Caki2 (cell line): ENCODE data around the gene LOXL1. TPM values are rescaled to one million over a fixed set of nuclear protein-coding genes. Genes with fewer than 3 reads are reported as not detected.

Source experiments
- DNase-seq: peaks from one replicate; pipeline ENCODE4 v3.0.0-alpha.2; 2015; ENCODE audit warnings: low read depth
- in situ Hi-C: cut with HindIII; loops from 2 replicates; pipeline ENCODE4 v1.10.0; 2016; ENCODE audit warnings: low sequenced_read_pairs, low pct_unique_long_range_greater_than_20kb, mixed read lengths
- total RNA-seq: library from RNA; depleted of rRNA; stranded (reverse); fragments of >200 nt; shearing (Covaris generic); gene quantifications from 2 replicates; pipeline ENCODE4 v1.2.3, GENCODE V29; 2014; ENCODE audit warnings: low replicate concordance

LOXL1 gene
- total RNA-seq, 1 experiment from 2014 or later: 22.7 TPM

DNA sequence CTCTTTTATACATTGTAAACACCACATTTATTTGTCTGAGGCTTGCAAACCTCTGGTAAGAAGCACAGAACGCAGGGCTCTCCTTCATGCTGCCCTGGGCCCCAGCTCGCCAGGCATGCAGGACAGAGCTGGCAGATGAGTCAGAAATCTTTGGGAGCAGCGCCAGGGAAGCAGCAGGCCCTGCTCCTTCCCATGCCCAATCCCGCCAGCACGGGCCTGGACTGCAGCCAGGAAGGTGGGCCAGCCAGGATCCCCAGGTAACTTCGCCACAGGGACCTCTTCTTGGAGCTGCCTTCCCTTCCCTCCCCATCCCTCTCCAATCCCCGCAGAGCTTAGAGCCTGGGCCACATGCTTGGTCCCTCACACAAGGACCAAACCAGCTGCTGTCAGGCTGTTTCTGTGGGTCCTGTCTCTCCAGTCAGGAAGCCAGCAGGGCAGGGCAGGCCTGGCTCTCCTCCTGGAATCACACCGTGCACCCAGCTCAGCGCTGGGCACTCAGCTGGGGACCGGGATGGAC lies 57.0 kb downstream of the LOXL1 start:
- DNase-seq: peak; percentile 75
- in situ Hi-C loops: no loop called here

DNA sequence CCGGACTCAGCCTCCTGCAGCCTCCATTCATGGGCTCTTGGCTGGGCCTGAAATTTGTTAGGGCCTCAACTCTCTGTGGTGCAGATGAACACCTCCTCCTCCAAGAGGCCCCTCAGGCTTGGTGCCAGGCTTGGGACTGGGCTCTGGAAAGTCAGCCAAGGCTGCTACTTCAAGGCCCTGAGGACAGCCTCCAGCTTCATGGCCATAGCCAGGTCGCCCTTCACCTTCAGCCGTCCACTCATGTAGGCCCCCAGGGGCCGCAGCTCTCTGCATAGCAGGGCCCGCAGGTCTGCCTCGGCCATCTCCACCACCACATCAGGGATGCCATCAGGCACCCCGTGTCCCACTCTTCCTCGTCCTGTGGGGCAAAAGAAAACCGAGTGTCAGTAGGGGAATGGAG lies 57.5 kb downstream of the LOXL1 start:
- in situ Hi-C loops: no loop called here
- DNase-seq: no peak

DNA sequence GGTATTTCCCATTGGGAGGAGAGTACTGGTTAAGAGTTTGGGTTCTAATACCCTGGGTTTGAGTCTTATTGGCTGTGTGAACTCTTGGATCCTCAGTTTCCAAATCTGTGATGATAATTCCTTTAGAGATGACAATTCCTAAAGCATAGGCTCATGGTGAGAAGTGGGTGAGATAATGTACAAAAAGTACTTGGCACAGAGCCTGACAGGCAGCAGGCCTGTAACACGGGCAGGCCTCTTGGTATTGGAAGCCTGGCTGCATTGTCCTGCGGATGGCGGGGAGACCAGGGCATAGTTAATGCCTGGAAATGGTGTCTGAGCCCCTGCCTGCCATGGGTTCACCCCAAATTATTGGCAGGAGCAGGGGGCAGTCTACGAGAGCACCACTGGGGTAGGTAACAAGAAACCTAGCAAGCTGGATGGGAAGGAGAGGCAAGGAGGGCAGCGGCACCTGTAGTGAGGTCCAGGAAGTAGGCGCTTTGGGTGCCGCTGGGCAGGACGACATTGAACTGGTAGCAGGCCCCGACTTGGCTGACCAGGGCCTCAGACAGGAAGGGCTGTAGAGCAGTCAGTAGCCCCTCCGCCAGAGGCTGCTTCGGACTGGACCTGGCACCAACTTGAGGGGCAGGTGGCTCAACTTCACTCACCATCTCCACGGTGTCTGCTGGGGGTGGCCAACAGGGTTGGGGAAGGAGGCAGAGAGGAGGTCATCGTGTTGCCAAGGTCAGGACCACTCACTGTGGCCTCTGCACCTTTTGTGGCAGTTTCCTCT lies 58.1 kb downstream of the LOXL1 start:
- no peak for DNase-seq
- in situ Hi-C loops: no loop called here

DNA sequence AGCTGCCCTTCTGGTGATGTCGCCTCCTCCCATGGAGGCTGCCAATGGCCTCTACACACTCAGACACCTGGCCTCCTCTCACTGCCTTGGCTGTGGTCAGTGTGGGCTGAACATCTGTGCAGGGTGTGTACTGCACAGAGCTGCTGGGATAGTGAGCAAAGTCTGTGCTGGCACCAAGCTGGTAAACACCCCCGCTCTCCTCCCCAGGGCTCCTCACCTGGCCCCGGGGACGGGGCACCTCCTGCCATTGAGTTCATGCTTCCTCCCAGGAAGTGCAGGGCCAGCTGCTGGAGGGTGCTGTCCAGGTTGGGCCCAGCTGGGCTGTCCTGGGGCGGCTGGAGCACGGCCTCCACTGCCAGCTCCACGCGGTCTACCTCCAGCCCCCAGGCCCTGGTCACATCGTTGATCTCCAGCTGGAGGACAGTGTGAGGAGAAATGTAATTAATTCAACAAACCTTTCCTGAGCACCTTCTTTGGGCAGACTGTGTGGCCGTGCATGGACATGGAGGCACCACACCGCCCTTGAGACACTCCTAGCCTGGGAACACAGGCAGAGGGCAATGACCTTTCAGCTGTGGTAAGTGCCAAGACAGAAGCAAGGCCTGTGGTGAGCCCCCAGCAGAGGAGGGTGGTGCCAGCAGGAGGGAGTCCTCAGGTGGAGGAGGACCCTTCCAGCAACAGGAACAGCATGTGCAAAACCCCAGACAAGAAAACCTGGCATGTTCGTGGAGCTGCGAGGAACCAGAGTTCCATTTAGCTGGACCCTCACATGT lies 59.0 kb downstream of the LOXL1 start:
- no peak for DNase-seq
- in situ Hi-C loops: no loop called here

DNA sequence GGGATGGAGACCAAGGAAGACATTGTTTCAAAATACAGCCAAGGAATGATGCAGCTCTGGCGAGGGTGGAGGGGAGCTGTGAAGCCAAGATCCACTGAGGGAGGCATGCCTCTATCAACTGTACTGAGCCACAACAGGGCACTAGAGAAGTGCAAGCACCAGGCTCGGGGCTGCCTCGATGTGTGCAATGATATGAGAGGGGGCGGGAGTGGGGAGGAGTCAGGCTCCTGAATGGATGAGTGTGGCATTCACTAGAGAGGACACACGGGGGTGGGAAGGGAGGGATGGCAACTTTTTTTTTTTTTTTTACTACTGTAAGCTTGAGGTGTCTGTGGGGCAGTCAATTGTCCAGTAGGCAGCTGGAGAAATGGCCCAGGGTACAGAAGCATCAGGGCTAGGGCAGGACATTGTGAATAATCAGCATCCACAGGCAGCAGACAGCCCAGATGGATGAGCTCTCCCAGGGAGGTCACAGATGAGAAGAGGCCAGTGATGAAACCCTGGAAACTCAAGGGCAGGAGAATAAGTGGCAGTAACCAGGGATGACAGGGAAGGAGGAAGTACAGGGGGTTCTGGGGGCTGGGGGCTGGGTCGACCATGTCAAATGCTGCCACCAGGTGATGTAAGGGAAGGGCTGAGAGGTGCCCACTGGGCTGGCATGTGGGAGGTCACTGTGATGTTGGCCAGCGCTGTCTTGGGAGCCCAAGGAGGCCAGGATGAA lies 60.0 kb downstream of the LOXL1 start:
- in situ Hi-C loops: no loop called here
- DNase-seq: peak; percentile 70

DNA sequence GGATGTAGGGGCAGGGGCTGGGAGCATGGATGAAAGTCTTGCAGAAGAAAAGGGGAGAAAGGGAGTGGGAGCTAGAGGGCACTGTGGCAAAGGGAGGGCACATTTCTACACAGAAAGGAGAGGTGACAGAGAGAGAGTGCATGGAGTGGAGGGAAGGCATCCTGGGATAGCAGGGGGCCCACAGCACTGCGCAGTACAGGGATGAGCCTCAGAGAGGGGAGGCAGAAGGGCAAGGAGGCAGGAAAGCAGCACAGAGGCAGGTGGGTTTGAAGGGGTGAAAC lies 60.5 kb downstream of the LOXL1 start:
- DNase-seq: no peak
- in situ Hi-C loops: no loop called here

DNA sequence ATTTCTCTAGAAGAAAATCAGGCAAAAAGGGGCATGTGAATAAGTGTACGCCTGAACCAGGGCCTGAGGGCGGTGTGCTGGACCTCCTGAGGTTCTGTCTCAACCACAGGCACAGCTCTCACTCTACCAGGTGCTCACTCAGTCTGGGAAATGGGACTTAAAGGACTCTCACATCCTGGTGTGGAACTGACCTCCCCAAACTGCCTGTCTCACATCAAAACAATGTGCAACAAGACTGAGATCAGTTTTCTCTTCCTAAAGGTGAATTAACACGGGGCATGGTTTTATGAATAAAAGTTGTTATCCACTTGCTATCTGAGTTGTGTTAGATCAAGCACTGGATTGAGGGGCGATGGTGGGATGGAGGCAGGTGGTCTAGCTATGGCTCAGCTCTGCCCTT lies 61.0 kb downstream of the LOXL1 start:
- DNase-seq: no peak
- in situ Hi-C loops: no loop called here

DNA sequence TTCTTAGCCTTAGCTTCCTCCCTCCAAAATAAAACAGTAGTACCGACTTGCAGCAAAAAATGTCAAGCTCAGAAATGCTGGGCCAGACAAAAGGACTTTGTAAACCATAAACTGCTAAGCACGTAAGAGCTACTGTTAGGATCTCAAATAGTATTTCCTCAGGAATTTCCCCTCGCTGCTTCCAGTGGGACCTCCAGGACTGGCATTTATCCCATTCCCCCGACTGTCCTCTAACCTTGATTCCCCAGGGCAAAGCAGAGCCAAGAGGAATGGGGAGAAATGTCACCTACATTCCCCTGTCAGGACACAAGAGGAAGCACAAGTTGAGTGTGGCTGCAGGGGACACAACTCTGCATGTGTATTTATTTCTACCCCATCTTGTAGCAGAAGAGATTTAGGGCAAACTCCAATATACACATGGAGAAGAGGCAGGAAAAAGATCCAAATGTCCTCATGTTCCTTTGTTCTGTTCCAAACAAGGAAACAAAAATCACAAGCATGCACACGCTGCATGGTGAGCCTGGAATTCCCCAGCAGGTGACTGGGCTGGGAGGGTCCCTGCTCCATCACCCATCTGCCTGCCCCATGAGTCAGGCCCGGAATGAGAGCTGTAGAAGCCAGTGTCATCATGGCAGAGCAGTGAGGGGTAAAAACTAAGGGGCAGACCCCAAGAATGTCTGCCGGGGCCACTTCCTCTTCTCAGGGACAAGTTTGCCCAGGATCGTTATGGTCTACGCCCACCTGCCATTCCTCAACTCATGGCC lies 61.6 kb downstream of the LOXL1 start:
- in situ Hi-C loops: no loop called here
- DNase-seq: peak; percentile 87

DNA sequence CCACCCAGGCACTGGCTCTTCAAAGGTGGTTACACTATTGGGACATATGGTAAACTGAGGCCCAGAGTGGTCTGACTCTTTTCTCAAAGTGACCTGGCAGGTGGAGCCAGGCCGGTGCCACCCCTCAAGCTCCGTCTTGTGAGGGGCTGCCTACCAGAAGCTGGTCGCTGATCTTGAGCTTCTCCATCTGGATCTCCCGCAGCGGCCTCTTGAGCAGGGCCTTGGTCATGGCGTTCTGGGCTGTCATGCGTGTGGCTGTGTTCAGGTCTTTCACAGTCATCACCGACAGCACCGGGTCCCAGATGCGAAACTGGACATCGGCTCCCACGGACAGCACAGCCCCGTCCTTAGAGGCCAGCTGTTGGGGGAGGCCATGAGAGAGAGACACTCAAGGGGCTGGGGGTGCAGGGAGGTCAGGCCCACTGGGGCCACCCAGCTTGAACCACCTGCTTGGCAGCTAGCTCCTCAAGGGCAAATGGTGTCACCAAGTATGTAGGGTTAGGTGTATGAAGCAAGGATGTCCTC lies 62.2 kb downstream of the LOXL1 start:
- DNase-seq: no peak
- in situ Hi-C loops: no loop called here

DNA sequence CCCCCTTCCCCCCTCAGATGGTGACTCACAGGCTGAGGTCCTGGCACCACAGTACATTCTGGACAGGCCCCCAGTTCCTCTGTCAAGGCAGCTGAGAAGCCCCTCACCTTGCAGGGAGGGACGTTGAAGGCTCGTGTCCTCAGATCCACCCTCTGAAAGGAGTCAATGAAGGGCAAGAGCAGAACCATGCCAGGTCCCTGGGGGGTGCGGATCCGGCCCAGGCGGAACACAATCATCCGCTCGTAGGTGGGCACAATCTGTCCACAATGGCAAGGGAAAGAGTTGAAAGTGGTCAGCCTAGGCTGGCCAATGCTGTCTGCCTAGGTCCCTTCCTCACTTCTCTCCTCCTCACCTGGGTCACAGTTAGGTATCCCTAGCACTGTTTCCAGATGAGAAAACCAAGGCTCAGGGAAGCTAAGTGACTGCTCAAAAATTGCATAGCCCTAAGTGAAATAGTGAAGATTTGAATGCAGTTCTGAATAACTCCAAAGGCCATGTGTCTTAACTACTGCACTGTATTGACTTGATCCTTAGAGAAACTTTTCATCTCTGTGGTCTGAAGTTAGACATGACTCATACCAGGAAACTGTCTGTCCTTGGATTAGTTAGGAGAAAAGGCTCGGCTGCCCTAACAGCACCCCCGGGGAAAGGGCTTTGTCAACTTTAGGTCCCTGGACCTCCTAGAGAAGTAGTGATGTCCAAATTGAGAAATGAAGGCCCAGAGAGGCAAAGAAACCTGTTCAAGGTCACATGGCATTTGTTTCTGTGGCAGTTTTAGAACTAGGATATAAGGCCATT lies 62.9 kb downstream of the LOXL1 start:
- in situ Hi-C loops: no loop called here
- peak; percentile 73 for DNase-seq

DNA sequence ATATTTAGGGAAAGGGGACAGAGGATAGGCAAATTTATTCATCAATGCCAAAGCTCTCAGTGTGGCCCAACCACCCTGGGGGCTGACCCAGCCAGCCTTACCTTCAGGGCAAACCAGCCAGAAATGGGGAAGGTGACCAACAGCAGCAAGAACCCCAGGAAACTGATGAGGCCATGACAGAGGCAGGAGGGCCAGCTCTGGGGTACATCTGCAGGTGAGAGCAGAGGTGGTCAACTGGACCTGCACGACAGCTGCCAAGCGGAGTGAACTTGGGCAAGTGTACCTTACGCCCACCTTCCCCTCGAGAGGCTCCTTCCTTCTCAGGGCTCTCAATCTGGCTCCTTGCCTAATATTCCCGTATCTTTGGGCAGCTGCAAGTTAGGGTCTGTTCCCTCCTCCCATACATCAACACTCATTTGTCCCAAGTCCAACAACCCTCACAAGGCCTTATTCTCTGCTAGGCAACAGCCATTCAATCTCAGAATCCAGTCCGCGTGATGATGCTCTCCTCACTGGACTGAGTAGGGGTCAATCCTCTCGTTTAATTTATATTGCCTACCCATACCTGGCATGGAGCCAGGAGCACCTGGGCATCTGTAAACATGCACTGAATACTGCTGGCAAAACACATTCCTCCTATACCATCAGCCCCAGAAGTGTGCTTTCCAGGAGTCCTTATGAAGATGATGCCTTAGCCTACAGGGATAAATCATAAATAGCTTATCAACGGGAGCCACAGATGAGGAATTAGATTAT lies 64.2 kb downstream of the LOXL1 start:
- in situ Hi-C loops: no loop called here
- no peak for DNase-seq

DNA sequence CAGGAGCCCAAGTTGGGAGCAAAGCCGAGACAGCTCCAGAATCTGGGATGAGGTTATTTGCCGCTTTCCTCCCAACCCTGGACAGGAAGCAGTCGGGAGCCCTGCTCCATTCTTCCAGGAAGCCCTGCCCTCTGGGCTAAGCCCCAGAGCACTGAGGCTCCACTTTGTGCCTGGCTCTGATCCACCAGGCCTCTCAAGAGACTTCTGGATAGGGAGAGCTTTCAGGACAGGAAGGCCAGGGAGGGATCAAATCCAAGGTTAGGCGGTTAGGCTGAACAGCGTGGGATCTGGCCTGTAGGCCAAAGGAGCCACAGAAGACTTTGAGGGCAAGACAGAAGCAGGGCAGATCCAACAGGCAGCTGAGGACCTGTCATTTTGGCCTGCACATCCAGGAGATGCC lies 65.0 kb downstream of the LOXL1 start:
- no peak for DNase-seq
- in situ Hi-C loops: no loop called here

DNA sequence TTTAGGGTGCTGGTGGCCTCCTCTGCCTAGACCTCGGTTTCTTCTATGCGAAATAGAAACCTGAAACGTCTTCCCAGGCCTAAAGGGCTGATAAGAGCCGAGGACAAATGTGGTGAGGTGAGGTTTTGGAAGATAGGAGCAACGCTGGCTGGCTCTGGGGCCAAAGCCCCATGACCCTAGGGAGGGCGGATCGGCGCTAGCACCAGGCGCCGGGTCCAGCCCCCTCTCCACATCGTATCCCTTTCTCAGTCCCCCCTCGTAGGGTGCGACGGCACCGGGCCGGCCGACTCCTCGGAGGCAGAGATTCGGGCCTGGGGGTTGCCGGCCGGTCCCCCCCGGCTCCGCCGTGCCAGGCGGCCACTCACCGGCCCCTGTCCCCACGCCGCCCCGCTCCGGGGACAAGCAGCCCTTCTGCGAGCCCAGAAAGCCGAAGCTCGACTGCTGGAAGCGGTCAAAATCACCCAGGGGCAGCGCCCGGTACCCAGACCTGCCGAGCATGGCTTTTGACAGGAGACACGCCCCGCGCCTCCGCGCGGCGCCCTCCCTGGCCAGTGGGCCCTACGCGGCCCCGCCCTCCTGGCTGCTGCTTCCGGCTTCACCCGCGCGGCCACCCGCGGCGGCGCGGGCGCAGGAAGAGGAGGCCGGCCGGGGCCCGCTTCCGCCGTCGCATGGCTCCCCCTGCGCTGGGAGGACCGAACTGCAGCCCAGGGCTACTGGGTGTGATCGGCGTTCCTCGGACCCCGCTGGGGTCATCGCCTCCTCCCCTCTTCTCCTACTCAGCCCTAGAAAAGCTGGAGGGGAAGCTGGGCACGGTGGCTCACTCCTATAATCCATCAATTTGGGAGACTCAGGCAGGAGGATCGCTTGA lies 65.7 kb downstream of the LOXL1 start, which contains the start of gene STOML1:
Gene STOML1, minus strand, starts transcription at position 570 of the 868 bp plus-strand sequence. Its CDS starts 72 bp downstream, at position 498.
- in situ Hi-C loops: no loop called here
- DNase-seq: peak; percentile 90

DNA sequence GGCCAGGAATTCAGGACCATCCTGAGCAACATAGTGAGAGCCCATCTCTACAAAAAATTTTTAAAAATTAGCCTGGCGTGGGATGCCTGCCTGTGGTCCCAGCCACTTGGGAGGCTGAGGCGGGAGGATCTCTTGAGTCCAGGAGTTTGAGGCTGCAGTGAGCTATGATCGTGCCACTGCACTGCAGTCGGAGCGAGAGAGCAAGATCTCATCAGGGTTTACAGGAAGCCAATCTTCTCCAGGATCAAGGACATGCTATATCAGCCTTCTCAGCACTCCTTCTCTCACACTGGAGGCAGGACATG lies 66.3 kb downstream of the LOXL1 start:
- in situ Hi-C loops: no loop called here
- no peak for DNase-seq

DNA sequence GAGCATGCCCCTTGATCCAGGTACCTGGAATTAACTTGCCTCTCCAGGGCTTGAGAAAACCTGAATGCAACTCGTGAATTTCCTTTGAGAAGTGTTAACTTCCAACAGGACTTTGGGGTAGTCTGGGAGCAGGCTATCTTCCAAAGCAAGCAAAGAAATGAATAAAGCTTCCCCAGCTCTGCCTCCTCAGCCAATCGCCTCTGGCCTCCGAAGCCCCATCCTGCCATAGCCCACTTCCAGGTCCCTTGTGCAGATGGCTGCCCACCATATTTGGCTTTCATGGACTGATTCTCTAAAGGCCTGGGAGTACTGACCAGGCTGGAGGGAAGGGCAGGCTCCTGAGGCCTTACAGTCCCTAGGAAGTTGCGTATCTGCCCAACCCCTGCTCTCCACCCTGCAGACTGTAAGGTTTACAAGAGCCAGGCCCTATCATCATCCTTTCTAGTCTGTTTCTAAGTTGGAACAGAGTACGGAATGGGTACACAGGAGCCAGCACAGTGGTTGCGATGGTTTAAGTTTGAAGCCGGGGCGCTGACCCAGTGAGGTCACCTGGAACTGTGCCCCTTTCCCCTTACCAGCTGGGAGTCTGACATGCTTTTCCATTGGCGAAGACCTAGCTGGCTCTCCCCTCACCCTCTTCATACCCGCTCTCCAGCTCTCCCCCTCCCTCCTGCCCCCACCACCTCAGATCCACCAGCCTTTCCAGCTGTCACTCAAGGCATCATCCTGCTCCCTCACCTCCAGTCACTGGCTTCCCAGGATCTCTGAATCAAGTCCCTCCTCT lies 67.1 kb downstream of the LOXL1 start:
- in situ Hi-C loops: no loop called here
- DNase-seq: no peak
